Measurements from ENCODE around the gene CEP131.

DNA sequence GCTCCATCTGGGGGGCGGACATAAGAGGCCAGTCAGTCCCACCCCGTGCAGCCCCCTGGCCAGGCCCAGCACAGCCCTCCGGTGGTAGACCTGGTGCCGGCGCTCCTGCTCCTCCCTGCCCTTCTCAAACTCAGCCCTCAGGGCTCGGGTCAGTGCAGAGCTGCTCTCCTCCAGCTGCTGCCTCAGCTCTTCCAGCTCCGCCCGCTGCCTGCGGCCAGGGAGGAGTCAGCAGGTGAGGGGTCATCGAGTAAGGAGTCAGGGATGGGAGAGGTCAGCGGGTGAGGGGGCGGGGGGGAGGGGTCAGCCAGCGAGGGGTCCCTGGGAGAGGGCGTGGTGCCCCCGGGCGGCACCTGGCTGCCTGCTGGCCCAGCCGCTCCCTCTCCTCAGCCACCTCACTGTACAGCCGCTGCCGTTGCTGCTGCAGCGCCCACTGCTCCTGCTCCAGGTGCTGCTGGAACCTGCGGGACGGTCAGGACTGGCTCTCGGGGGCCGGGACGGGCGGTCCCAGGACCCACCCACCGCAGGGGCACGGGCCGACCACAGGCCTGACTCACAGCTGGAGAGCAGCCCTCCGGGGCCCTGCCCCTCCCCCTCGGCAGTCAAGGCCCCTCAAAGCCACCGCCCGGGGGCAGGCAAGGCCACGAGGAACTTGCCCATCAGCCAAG, 30.2 kb downstream of the CEP131 start:
- TF ChIP-seq, protein P1, sequence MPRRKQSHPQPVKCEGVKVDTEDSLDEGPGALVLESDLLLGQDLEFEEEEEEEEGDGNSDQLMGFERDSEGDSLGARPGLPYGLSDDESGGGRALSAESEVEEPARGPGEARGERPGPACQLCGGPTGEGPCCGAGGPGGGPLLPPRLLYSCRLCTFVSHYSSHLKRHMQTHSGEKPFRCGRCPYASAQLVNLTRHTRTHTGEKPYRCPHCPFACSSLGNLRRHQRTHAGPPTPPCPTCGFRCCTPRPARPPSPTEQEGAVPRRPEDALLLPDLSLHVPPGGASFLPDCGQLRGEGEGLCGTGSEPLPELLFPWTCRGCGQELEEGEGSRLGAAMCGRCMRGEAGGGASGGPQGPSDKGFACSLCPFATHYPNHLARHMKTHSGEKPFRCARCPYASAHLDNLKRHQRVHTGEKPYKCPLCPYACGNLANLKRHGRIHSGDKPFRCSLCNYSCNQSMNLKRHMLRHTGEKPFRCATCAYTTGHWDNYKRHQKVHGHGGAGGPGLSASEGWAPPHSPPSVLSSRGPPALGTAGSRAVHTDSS (tag by site-specific recombination; IDR thresholded peaks at IDR 0.05) = no peak
- TF ChIP-seq ZNF76 (tag by site-specific recombination; IDR thresholded peaks at IDR 0.05; ENCODE audit: borderline replicate concordance, low read depth) = no peak
- no peak for TF ChIP-seq KLF10 (tag by site-specific recombination; IDR thresholded peaks at IDR 0.05)
- TF ChIP-seq, protein P2, sequence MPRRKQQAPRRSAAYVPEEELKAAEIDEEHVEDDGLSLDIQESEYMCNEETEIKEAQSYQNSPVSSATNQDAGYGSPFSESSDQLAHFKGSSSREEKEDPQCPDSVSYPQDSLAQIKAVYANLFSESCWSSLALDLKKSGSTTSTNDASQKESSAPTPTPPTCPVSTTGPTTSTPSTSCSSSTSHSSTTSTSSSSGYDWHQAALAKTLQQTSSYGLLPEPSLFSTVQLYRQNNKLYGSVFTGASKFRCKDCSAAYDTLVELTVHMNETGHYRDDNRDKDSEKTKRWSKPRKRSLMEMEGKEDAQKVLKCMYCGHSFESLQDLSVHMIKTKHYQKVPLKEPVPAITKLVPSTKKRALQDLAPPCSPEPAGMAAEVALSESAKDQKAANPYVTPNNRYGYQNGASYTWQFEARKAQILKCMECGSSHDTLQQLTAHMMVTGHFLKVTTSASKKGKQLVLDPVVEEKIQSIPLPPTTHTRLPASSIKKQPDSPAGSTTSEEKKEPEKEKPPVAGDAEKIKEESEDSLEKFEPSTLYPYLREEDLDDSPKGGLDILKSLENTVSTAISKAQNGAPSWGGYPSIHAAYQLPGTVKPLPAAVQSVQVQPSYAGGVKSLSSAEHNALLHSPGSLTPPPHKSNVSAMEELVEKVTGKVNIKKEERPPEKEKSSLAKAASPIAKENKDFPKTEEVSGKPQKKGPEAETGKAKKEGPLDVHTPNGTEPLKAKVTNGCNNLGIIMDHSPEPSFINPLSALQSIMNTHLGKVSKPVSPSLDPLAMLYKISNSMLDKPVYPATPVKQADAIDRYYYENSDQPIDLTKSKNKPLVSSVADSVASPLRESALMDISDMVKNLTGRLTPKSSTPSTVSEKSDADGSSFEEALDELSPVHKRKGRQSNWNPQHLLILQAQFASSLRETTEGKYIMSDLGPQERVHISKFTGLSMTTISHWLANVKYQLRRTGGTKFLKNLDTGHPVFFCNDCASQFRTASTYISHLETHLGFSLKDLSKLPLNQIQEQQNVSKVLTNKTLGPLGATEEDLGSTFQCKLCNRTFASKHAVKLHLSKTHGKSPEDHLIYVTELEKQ (tag by site-specific recombination; IDR thresholded peaks at IDR 0.05; ENCODE audit: borderline replicate concordance) = no peak
- TF ChIP-seq, protein P3, sequence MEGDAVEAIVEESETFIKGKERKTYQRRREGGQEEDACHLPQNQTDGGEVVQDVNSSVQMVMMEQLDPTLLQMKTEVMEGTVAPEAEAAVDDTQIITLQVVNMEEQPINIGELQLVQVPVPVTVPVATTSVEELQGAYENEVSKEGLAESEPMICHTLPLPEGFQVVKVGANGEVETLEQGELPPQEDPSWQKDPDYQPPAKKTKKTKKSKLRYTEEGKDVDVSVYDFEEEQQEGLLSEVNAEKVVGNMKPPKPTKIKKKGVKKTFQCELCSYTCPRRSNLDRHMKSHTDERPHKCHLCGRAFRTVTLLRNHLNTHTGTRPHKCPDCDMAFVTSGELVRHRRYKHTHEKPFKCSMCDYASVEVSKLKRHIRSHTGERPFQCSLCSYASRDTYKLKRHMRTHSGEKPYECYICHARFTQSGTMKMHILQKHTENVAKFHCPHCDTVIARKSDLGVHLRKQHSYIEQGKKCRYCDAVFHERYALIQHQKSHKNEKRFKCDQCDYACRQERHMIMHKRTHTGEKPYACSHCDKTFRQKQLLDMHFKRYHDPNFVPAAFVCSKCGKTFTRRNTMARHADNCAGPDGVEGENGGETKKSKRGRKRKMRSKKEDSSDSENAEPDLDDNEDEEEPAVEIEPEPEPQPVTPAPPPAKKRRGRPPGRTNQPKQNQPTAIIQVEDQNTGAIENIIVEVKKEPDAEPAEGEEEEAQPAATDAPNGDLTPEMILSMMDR (tag by site-specific recombination; IDR thresholded peaks at IDR 0.05) = no peak
- TF ChIP-seq ZNF146 (tag by site-specific recombination; IDR thresholded peaks at IDR 0.05) = no peak
- TF ChIP-seq, protein P4, sequence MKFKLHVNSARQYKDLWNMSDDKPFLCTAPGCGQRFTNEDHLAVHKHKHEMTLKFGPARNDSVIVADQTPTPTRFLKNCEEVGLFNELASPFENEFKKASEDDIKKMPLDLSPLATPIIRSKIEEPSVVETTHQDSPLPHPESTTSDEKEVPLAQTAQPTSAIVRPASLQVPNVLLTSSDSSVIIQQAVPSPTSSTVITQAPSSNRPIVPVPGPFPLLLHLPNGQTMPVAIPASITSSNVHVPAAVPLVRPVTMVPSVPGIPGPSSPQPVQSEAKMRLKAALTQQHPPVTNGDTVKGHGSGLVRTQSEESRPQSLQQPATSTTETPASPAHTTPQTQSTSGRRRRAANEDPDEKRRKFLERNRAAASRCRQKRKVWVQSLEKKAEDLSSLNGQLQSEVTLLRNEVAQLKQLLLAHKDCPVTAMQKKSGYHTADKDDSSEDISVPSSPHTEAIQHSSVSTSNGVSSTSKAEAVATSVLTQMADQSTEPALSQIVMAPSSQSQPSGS (tag by site-specific recombination; IDR thresholded peaks at IDR 0.05; ENCODE audit: low read depth) = no peak
- TF ChIP-seq ZNF140 (tag by site-specific recombination; IDR thresholded peaks at IDR 0.05) = no peak
- TF ChIP-seq MEIS1 (CRISPR knock-in tag; IDR thresholded peaks at IDR 0.05; ENCODE audit: borderline replicate concordance) = no peak
- TF ChIP-seq ZNF561 (tag by site-specific recombination; IDR thresholded peaks at IDR 0.05; ENCODE audit: borderline replicate concordance) = no peak
- no peak for TF ChIP-seq ZIC2 (tag by site-specific recombination; IDR thresholded peaks at IDR 0.05)
- TF ChIP-seq RBAK (tag by site-specific recombination; IDR thresholded peaks at IDR 0.05) = no peak
- TF ChIP-seq, protein P5, sequence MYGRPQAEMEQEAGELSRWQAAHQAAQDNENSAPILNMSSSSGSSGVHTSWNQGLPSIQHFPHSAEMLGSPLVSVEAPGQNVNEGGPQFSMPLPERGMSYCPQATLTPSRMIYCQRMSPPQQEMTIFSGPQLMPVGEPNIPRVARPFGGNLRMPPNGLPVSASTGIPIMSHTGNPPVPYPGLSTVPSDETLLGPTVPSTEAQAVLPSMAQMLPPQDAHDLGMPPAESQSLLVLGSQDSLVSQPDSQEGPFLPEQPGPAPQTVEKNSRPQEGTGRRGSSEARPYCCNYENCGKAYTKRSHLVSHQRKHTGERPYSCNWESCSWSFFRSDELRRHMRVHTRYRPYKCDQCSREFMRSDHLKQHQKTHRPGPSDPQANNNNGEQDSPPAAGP (tag by site-specific recombination; IDR thresholded peaks at IDR 0.05) = no peak
